Effector memory CD8-positive, alpha-beta T cell (primary cell): ENCODE results near the gene EEF2KMT.
"Not testable (repeated sequence)": the region's sequence is repeated elsewhere in the genome, so short reads cannot be mapped to it uniquely, and the experiment has no call there.

Experiments used
- ATAC-seq: fragments of 150-1000 bp; cut with Tn5 transposase; replicated peaks from 2 replicates; pipeline ENCODE4 v1.10.0; 2021; ENCODE audit warnings: mild to moderate bottlenecking, moderate library complexity
- DNase-seq, 3 experiments: peaks; one replicate each; pipeline ENCODE4 v3.0.0; 2021
- H3K27ac Mint-ChIP-seq, 2 donors: one replicate each; pipeline ENCODE4 v1.8.0; 2022; ENCODE audit warnings: mild to moderate bottlenecking in 2 of 2, mixed read lengths in 2 of 2, moderate library complexity in 2 of 2
- H3K27me3 Mint-ChIP-seq, 2 donors: one replicate each; pipeline ENCODE4 v1.8.0; 2022; ENCODE audit warnings: mixed read lengths in 2 of 2
- H3K36me3 Mint-ChIP-seq: one replicate; pipeline ENCODE4 v1.8.0; 2022; ENCODE audit warnings: mild to moderate bottlenecking, moderate library complexity, mixed read lengths; ENCODE audit not compliant: insufficient read depth
- H3K4me1 Mint-ChIP-seq, 2 donors: one replicate each; pipeline ENCODE4 v1.8.0; 2022; ENCODE audit warnings: low read depth in 2 of 2, mixed read lengths in 2 of 2
- H3K4me3 Mint-ChIP-seq, 2 donors: one replicate each; pipeline ENCODE4 v1.8.0; 2022; ENCODE audit warnings: mild to moderate bottlenecking in 2 of 2, mixed read lengths in 2 of 2, moderate library complexity in 2 of 2
- H3K9me3 Mint-ChIP-seq, 2 donors: one replicate each; pipeline ENCODE4 v1.8.0; 2022; ENCODE audit warnings: mixed read lengths in 2 of 2

Gene EEF2KMT

DNA sequence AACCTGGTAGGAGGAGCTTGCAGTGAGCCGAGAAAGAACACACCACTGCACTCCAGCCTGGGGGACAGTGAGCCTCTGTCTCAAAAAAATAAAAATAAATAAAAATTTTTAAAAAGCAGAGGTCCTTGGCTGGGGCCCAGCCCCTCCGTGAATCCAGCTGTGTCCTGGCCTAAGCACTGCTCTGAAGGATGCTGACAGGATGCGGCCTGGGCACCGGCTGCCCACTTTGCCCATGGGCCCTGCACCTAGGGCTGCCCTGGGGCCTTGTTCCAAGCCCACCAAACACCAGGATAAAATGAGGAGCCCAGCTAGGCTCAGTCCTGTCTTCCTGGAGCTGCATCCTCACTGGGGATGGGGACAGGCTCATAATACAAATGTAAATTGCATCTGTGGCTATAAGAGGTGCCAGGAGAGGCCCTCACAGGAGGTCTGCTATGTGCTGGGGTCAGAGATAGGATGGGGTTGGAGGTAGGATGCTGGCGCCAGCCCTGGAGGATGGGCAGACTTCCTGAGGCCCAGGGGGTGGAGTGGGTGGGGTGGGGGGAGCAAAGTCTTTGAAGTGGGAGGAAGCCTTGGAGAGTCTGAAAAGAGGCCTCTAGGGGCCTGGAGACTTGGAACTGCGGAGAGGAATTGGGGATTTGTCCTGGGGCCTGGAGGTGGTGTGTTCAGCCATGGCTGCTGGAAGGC is 38.1 kb downstream of the EEF2KMT start:
- DNase-seq = no peak
- H3K27me3 Mint-ChIP-seq = peaks cover 10 to 36% of the 10 kb centered on the region in 2 donors
- H3K36me3 Mint-ChIP-seq = no peaks in the 10 kb centered on the region

DNA sequence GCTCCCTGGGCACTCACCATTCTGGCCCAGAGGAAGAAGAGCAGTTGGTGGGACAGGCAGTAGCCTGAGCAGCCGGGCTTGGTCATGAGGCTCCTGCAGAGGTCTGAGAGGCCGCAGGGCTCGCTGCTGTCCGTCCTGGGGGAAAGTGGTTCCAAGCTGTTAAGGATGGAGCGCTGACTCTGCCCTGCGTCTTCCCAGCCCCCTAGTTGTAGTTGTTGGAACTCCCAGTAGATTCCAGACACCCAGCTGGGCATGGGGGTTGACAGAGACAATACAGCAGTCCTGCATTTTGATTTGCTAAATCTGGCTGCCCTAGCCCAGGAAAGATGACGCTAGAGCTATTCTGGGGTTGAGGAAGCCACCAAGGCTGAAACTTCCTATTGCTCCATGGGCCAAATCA is 39.1 kb downstream of the EEF2KMT start:
- Mint-ChIP-seq H3K36me3 (no peaks in the 10 kb centered on the region), H3K27ac (no peak overlapping the region), H3K4me1 (no peaks in the 10 kb centered on the region), H3K4me3 (no peak overlapping the region), H3K27me3 (peaks cover 10 to 31% of the 10 kb centered on the region in 2 donors), H3K9me3 (no peaks in the 10 kb centered on the region)
- DNase-seq (no peak), ATAC-seq (no peak)

More for the DNA sequence above, 38.1 kb downstream of the EEF2KMT start:
- Mint-ChIP-seq H3K4me1 (no peaks in the 10 kb centered on the region), H3K4me3 (no peak overlapping the region), H3K9me3 (no peaks in the 10 kb centered on the region), H3K27ac (no peak overlapping the region)
- ATAC-seq = no peak

DNA sequence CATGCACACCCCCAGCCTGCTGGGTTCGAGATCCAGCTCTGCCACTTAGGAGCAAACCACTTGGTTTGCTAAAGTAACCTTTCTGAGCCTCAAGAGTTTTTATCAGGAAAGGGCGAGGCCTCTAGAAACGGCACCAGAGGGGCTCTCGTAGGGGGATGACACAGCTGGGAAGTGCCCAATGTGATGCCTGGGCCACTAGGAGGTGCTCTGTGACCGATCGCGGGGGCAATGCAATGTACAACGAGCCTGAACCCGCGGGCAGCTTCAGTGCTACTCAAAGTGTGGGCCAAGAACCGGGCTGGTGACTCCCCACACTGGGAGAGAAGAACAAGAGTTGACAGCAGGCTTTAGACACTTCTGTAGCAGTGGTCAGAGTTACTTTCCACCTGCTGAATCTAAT is 41.2 kb downstream of the EEF2KMT start:
- peaks cover 0 to 10% of the 10 kb centered on the region in 2 donors for H3K27me3 Mint-ChIP-seq
- DNase-seq = peak in 2 of 3 experiments; percentile 18 to 24

DNA sequence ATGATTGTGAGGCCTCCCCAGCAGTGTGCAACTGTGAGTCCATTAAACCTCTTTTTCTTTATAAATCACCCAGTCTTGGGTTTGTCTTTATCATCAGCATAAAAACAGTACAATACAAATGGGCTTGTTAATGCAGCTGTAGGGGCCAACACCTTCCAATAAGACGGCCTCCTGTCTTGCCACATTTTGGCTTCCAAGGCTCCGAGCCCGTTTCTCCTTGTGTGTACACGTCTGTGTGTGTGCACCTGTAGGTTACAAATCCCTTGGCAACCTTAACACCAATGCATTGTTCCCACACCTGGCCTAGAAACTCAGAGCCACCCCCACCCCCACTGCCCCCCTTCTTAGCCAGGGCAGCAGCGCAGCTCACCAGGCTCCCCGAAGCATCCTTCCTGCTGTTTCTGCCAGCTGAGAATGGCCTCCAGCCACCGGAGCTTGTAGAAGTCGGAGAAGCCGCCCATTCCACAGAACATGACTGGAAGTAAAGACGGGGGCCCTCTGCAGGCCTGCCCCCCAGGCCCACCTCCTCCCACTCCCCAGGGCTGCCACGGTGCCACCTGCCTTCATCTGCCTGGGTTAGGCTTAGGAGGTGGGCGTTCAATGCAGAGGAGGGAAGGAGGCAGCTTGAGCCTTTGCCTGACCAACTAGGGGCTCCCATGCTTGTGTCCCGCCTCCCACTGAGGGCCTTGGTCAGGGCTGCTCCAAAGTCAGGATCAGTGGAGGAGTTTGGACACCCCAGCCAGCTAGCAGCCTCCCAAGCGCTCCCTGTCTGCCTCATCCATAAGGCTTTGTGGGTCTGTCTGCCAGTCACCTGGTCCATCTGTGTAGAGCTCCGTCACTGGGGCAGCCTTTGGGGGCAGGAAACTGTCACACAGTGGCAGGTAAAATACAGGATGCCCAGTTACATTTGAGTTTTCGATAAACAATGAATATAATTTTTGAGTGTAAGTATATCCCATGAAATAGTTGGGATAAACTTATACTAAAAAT is 42.4 kb downstream of the EEF2KMT start:
- peaks cover 4 to 8% of the 10 kb centered on the region in 2 donors for H3K27me3 Mint-ChIP-seq
- ATAC-seq (no peak), DNase-seq (no peak)
- no peak overlapping the region for H3K4me3 Mint-ChIP-seq
- H3K9me3 Mint-ChIP-seq = no peaks in the 10 kb centered on the region
- H3K27ac Mint-ChIP-seq = no peak overlapping the region
- H3K4me1 Mint-ChIP-seq = no peaks in the 10 kb centered on the region
- H3K36me3 Mint-ChIP-seq = no peaks in the 10 kb centered on the region

More for the DNA sequence above, 41.2 kb downstream of the EEF2KMT start:
- no peak overlapping the region for H3K27ac Mint-ChIP-seq
- no peak overlapping the region for H3K4me3 Mint-ChIP-seq
- no peaks in the 10 kb centered on the region for H3K36me3 Mint-ChIP-seq
- peak; percentile 67 for ATAC-seq
- no peaks in the 10 kb centered on the region for H3K9me3 Mint-ChIP-seq
- H3K4me1 Mint-ChIP-seq = no peaks in the 10 kb centered on the region

DNA sequence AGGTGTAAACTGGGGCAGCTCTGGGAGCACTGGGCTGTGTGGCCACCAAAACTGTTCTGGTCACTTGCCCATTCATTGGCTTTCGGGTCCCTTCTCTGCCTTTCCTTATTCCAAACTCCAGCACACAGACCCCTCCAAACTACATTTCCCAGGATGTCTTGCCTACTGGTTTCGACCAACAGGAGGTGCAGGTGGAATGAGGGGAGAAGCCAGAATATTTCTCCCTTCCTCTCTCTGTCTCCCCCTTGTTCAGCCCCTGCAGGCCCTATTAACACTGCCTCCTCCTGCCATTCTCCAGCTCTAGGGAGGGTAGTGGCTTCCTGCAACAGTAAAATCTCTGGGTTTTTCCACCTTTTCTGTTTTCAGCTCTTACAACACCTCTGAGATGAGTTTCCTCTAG is 50.7 kb downstream of the EEF2KMT start:
- Mint-ChIP-seq H3K27ac (no peak overlapping the region), H3K27me3 (peaks cover 8 to 14% of the 10 kb centered on the region in 2 donors), H3K4me3 (no peak overlapping the region), H3K9me3 (no peaks in the 10 kb centered on the region), H3K36me3 (no peaks in the 10 kb centered on the region), H3K4me1 (no peaks in the 10 kb centered on the region)
- DNase-seq = no peak
- ATAC-seq = no peak

DNA sequence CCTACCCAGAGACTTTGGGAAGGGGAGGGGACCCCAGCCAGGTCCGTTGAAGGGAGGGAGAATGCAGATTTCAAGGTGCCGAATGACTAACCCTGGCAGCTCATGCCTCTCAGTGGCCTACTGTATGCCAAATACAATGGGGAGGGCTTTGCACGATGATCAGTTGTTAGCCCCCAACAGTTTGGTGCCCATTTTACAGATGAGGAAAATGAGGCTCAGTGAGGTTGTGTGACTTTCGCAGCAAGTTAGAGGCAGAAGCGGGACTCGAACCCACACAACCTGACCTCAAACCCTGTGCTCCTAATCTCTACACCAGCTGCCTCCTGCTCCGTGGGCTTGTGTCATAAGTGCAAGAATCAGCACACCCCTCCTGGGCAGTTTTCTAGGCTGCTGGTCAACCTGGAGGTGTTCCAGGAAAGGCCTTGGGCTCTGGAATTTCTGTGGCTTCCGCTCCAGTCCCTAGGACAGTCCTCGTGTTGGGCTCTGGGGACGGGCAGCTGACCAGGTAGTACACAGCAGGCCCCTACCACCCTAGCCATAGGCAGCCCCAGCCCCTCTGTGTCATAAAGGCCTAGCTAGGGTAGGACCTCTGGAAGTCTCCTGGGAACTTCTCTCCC is 52.0 kb downstream of the EEF2KMT start:
- no peak for DNase-seq
- H3K4me3 Mint-ChIP-seq = no peak overlapping the region
- H3K27ac Mint-ChIP-seq = no peak overlapping the region
- ATAC-seq = no peak
- no peaks in the 10 kb centered on the region for H3K9me3 Mint-ChIP-seq
- H3K36me3 Mint-ChIP-seq = no peaks in the 10 kb centered on the region
- peaks cover 17 to 21% of the 10 kb centered on the region in 2 donors for H3K27me3 Mint-ChIP-seq
- no peaks in the 10 kb centered on the region for H3K4me1 Mint-ChIP-seq

DNA sequence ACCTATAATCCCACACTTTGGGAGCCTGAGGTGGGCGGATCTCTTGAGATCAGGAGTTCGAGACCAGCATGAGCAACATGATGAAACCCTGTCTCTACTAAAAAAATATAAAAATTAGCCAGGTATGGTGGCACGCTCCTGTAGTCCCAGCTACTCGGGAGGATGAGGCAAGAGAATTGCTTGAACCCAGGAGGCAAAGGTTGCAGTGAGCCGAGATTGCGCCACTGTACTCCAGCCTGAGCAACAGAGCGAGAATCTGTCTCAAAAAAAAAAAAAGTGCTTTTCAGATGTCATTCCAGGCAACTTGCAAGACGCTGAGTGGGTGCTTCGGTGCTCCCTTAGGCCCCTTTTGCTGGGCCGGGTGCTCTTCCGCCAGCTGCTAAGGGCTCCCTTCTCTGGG is 53.0 kb downstream of the EEF2KMT start:
- not testable (repeated sequence) for H3K4me1 Mint-ChIP-seq, ATAC-seq, H3K4me3 Mint-ChIP-seq, H3K9me3 Mint-ChIP-seq, DNase-seq, H3K27ac Mint-ChIP-seq, H3K36me3 Mint-ChIP-seq
- peaks cover 15 to 22% of the 10 kb centered on the region in 2 donors for H3K27me3 Mint-ChIP-seq

DNA sequence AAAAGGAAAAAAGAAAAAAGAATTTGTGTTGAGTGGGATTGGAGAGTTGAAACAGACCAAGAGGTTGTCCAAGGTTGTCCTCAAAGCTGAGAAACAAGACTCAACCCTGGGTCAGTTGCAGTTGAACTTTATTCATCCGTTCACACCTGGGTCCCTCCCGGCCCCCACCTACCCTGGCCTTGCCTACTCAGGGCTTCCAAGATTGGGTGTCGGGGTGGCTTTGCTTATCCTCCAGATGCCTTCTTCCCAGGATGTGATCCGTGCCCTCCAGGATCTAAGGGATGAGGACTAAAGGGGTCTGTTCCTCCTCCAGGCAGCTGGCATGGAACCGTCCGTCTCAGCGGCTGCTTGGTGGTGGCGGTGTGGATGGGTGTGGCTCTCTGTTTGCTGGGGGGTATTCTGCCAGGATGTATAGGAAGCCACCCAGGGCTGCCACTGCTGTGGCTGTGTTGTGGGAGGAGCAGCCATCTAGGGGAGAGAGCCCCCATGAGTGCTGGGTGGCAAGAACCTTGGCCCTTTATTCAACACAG is 53.5 kb downstream of the EEF2KMT start:
- Mint-ChIP-seq H3K27ac (no peak overlapping the region), H3K36me3 (no peaks in the 10 kb centered on the region), H3K27me3 (peaks cover 15 to 22% of the 10 kb centered on the region in 2 donors), H3K4me1 (no peaks in the 10 kb centered on the region), H3K9me3 (no peaks in the 10 kb centered on the region), H3K4me3 (no peak overlapping the region)
- ATAC-seq (no peak), DNase-seq (no peak)

DNA sequence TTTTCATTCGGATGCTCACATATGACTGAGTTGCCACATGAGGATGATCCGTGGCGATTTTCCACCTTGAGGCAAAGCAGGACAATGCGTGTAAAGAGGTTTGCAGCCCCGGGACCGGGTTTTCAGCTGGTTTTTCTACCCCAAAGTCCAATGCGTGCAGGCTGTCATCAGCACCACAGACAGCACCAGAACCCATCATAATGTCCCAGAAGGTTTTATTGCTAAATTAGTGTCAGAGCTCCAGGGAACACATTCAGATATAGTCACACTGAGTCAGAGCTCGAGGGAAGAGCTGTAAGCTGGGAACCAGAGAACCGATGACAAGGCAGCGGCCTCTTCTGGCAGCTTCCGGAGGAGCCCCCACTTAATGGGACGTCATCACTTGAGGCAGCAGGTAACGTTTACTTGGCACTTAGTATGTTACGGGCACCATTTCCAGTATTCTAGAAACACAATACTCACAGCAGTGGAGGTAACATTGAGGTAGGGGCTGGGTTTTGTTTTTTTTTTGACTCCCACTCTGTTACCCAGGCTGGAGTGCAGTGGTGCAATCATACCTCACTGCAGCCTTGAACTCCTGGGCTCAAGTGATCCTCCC is 54.9 kb downstream of the EEF2KMT start:
- Mint-ChIP-seq H3K36me3 (no peaks in the 10 kb centered on the region), H3K27ac (no peak overlapping the region), H3K4me3 (no peak overlapping the region), H3K27me3 (peaks cover 15 to 22% of the 10 kb centered on the region in 2 donors), H3K9me3 (no peaks in the 10 kb centered on the region), H3K4me1 (no peaks in the 10 kb centered on the region)
- DNase-seq (no peak), ATAC-seq (no peak)

DNA sequence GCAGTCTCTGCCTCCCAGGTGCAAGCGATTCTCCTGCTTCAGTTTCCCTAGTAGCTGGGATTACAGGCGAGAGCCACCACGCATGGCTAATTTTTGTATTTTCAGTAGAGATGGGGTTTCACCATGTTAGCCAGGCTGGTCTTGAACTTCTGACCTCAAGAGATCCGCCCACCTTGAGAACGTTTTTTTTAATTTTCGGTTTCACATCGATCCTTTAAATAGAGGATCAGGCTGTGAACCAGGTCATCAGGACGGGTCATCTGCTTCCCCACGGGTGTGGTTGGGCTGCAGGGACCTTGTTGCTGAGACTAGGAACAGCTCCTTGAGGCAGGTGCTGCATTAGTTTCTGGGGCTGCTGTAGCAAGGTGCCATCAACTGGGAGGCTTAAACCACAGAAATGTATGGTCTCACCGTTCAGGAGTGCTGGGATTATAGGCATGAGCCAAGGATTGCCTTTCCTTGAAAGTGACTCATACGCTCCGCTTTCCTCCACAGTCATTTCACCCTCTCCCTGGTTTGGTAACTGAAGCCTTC is 55.9 kb downstream of the EEF2KMT start:
- Mint-ChIP-seq H3K27ac (no peak overlapping the region), H3K4me1 (no peaks in the 10 kb centered on the region), H3K4me3 (no peak overlapping the region), H3K27me3 (peaks cover 10 to 22% of the 10 kb centered on the region in 2 donors), H3K9me3 (no peaks in the 10 kb centered on the region), H3K36me3 (no peaks in the 10 kb centered on the region)
- no peak for ATAC-seq
- DNase-seq = no peak

DNA sequence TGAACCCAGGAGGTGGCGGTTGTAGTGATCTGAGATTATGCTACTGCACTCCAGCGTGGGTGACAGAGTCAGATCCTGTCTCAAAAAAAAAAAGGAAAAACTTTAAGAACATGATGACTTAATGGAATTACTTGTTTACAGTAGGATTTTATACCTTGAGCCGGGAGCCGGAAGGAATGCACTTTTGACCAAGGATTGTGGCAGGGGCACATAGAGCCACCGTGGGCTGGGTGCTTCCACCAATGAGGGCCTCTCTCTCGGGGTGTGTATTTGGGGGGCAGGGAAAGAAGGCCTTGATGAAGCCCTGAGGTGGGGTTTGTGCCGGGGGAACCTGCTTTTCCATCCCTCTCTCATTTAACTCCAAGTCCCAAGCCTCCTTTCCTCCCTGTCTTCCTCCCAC is 57.1 kb downstream of the EEF2KMT start:
- no peak overlapping the region for H3K27ac Mint-ChIP-seq
- no peak overlapping the region for H3K4me3 Mint-ChIP-seq
- H3K9me3 Mint-ChIP-seq = no peaks in the 10 kb centered on the region
- no peak for ATAC-seq
- H3K4me1 Mint-ChIP-seq = no peaks in the 10 kb centered on the region
- DNase-seq = no peak
- H3K36me3 Mint-ChIP-seq = no peaks in the 10 kb centered on the region
- peaks cover 9 to 22% of the 10 kb centered on the region in 2 donors for H3K27me3 Mint-ChIP-seq

DNA sequence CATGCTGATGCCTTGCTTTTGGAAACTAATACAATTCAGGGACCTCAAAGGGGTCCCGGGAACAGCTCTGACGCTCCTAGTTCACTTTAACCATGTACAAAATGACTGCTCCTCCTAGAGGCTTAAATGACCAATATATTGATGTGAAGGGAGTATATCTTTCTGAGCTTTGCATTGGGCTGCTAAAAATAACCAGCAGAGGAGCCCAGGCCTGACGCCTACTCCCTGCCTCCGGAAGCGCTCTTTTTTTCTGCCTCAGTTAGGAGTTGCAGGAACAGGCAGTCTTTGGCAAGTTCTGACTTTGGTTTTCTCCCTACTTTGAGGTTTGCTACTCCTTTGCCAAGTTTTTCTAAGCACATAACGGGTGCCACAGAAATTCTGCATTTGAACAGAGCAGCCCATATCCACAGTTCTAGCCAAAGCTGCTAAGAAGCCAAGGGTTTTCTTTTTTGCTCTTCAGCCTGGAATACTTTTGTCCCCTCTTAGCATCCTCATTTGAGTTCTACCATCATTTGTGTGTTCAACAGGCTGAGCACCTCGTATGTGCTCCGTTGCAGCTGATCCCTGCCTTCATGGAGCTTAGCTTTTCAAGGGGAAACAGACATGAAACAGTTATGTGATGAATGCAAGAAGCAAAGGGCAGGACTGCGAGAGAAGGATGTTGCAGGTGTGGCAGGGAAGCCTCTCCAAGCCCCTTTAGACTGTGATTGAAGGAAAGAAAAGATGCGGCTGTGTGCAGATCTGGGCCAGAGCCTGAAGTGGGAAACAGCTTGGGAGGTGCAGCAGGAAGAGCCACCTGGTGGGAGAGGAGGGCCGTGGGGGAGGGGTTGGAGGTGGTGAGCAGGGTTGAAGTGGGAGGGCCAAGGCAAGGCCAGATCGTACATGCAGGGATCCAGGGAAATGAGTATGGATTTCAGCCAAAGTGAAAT is 61.1 kb downstream of the EEF2KMT start:
- peaks cover 8 to 10% of the 10 kb centered on the region in 2 donors for H3K27me3 Mint-ChIP-seq
- ATAC-seq (no peak), DNase-seq (no peak)
- H3K4me1 Mint-ChIP-seq = peaks cover 15 to 22% of the 10 kb centered on the region in 2 donors
- H3K4me3 Mint-ChIP-seq = no peak overlapping the region
- H3K9me3 Mint-ChIP-seq = no peaks in the 10 kb centered on the region
- peaks cover 9% of the 10 kb centered on the region for H3K36me3 Mint-ChIP-seq
- H3K27ac Mint-ChIP-seq = no peak overlapping the region
